WTC11 (cell line): Measurements from ENCODE around the gene ITGA2. TPM values are rescaled to one million over a fixed set of nuclear protein-coding genes. Genes with fewer than 3 reads are reported as not detected.

Source experiments
- ATAC-seq: fragments of 200-7000 bp; cut with Tn5 transposase; 2 replicates; pipeline ENCODE4 v1.10.0; 2021; ENCODE audit warnings: mild to moderate bottlenecking, moderate library complexity
- CTCF ChIA-PET: fragments of 300-600 bp; sonication (Branson Sonifier 250); formaldehyde crosslinking; loops from one replicate; lab custom pipeline; 2021; ENCODE audit warnings: antibody characterized with exemption; lab: Charles Lee
- POLR2A ChIA-PET: fragments of 350-600 bp; sonication (Branson Sonifier 250); formaldehyde crosslinking; loops from one replicate; lab custom pipeline; 2021; ENCODE audit warnings: antibody characterized with exemption; lab: Charles Lee
- DNase-seq: peaks from one replicate; pipeline ENCODE4 v3.0.0; 2021; ENCODE audit warnings: low spot score
- H3K27ac Mint-ChIP-seq: 2 replicates; pipeline ENCODE4 v1.8.0; 2021; ENCODE audit warnings: mixed read lengths
- H3K27me3 Mint-ChIP-seq: 2 replicates; pipeline ENCODE4 v1.8.0; 2021; ENCODE audit warnings: low read depth, mild to moderate bottlenecking, moderate library complexity, mixed read lengths
- H3K36me3 Mint-ChIP-seq: 2 replicates; pipeline ENCODE4 v1.8.0; 2021; ENCODE audit warnings: mixed read lengths
- H3K4me1 Mint-ChIP-seq: 2 replicates; pipeline ENCODE4 v1.8.0; 2022; ENCODE audit warnings: mixed read lengths
- H3K4me3 Mint-ChIP-seq: 2 replicates; pipeline ENCODE4 v1.8.0; 2021; ENCODE audit warnings: mild to moderate bottlenecking, moderate library complexity, mixed read lengths
- H3K9me3 Mint-ChIP-seq: 2 replicates; pipeline ENCODE4 v1.8.0; 2021; ENCODE audit warnings: mixed read lengths
- ATF2 ChIP-seq: sonication (generic); formaldehyde crosslinking; IDR thresholded peaks from 2 replicates; pipeline ENCODE4 v1.8.1; 2022; ENCODE audit warnings: low read depth, missing genetic modification reagents, borderline replicate concordance
- CREM ChIP-seq: sonication (generic); formaldehyde crosslinking; IDR thresholded peaks from 2 replicates; pipeline ENCODE4 v1.8.1; 2022; ENCODE audit warnings: mild to moderate bottlenecking, missing genetic modification reagents, moderate library complexity
- ESRRA ChIP-seq: sonication (generic); formaldehyde crosslinking; IDR thresholded peaks from 2 replicates; pipeline ENCODE4 v1.8.1; 2022; ENCODE audit warnings: mild to moderate bottlenecking, missing genetic modification reagents, borderline replicate concordance
- FOXJ3 ChIP-seq: sonication (generic); formaldehyde crosslinking; IDR thresholded peaks from 2 replicates; pipeline ENCODE4 v1.9.0; 2021; ENCODE audit warnings: missing genetic modification reagents, mild to moderate bottlenecking, borderline replicate concordance
- FOXP1 ChIP-seq: sonication (generic); formaldehyde crosslinking; IDR thresholded peaks from 2 replicates; pipeline ENCODE4 v1.8.0; 2022; ENCODE audit warnings: missing genetic modification reagents, mild to moderate bottlenecking, moderate library complexity, borderline replicate concordance
- IRF2 ChIP-seq: sonication (generic); formaldehyde crosslinking; IDR thresholded peaks from 2 replicates; pipeline ENCODE4 v1.8.0; 2022; ENCODE audit warnings: low read depth, missing genetic modification reagents, borderline replicate concordance
- NFE2L1 ChIP-seq: sonication (generic); formaldehyde crosslinking; IDR thresholded peaks from 2 replicates; pipeline ENCODE4 v1.8.1; 2023; ENCODE audit warnings: missing genetic modification reagents
- NR2C2 ChIP-seq: sonication (generic); formaldehyde crosslinking; IDR thresholded peaks from 2 replicates; pipeline ENCODE4 v1.8.0; 2022; ENCODE audit warnings: mild to moderate bottlenecking, missing genetic modification reagents
- PREB ChIP-seq: sonication (generic); formaldehyde crosslinking; IDR thresholded peaks from 2 replicates; pipeline ENCODE4 v1.8.1; 2022; ENCODE audit warnings: mild to moderate bottlenecking, missing genetic modification reagents, moderate library complexity, borderline replicate concordance
- RORB ChIP-seq: fragments of 250-450 bp; sonication (Bioruptor Pico); IDR thresholded peaks from 2 replicates; pipeline ENCODE4 v1.9.0; 2021; ENCODE audit warnings: mild to moderate bottlenecking
- STAT6 ChIP-seq: sonication (generic); formaldehyde crosslinking; conservative IDR thresholded peaks from 2 replicates; pipeline ENCODE4 v1.8.1; 2023; ENCODE audit warnings: mild to moderate bottlenecking, low read depth, missing genetic modification reagents, moderate library complexity
- USF1 ChIP-seq: sonication (generic); formaldehyde crosslinking; IDR thresholded peaks from 2 replicates; pipeline ENCODE4 v1.8.0; 2022; ENCODE audit warnings: mild to moderate bottlenecking, missing genetic modification reagents
- ZMAT4 ChIP-seq: fragments of 250-450 bp; sonication (Bioruptor Pico); IDR thresholded peaks from 2 replicates; pipeline ENCODE4 v1.9.0; 2021; ENCODE audit warnings: mild to moderate bottlenecking
- ZNF138 ChIP-seq: sonication (generic); formaldehyde crosslinking; conservative IDR thresholded peaks from 2 replicates; pipeline ENCODE4 v1.8.1; 2022; ENCODE audit warnings: mild to moderate bottlenecking, moderate library complexity, missing genetic modification reagents
- ZNF232 ChIP-seq: sonication (generic); formaldehyde crosslinking; IDR thresholded peaks from 2 replicates; pipeline ENCODE4 v1.8.0; 2022; ENCODE audit warnings: mild to moderate bottlenecking, missing genetic modification reagents
- ZNF281 ChIP-seq: sonication (generic); formaldehyde crosslinking; IDR thresholded peaks from 2 replicates; pipeline ENCODE4 v1.8.0; 2023; ENCODE audit warnings: mild to moderate bottlenecking, missing genetic modification reagents
- ZNF317 ChIP-seq: sonication (generic); formaldehyde crosslinking; IDR thresholded peaks from 2 replicates; pipeline ENCODE4 v1.8.1; 2023; ENCODE audit warnings: low read depth, mild to moderate bottlenecking, moderate library complexity, missing genetic modification reagents, borderline replicate concordance
- ZNF416 ChIP-seq: fragments of 250-450 bp; sonication (Bioruptor Pico); IDR thresholded peaks from 2 replicates; pipeline ENCODE4 v1.9.0; 2021; ENCODE audit warnings: mild to moderate bottlenecking, inconsistent platforms
- ZNF512 ChIP-seq: sonication (generic); formaldehyde crosslinking; IDR thresholded peaks from 2 replicates; pipeline ENCODE4 v1.8.1; 2022; ENCODE audit warnings: missing genetic modification reagents, borderline replicate concordance
- ZSCAN18 ChIP-seq: fragments of 250-450 bp; sonication (Bioruptor Pico); IDR thresholded peaks from 2 replicates; pipeline ENCODE4 v2.1.2; 2022; ENCODE audit warnings: mild to moderate bottlenecking, moderate library complexity
- total RNA-seq: library from RNA; stranded (reverse); gene quantifications from 3 replicates; pipeline ENCODE4 v1.2.3, GENCODE V29; 2021

ITGA2 gene
- total RNA-seq, 1 experiment from 2014 or later: 5.5 TPM

GRCh38 chr5:53023969-53024368 lies 34.8 kb downstream of the ITGA2 start:
- Mint-ChIP-seq H3K4me1 (peaks cover 7% of the 10 kb centered on the region), H3K4me3 (no peak overlapping the region), H3K27me3 (no peaks in the 10 kb centered on the region), H3K9me3 (no peaks in the 10 kb centered on the region), H3K27ac (no peak overlapping the region), H3K36me3 (no peaks in the 10 kb centered on the region)
- POLR2A ChIA-PET: no interaction called here
- ATAC-seq: no peak
- no peak for DNase-seq
- TF ChIP-seq NFE2L1 (CRISPR knock-in tag) (no peak), NR2C2 (CRISPR knock-in tag) (no peak), ZMAT4 (CRISPR knock-in tag) (no peak), ZNF281 (CRISPR knock-in tag) (no peak), ZNF416 (CRISPR knock-in tag) (no peak), IRF2 (CRISPR knock-in tag) (no peak), ZSCAN18 (no peak), STAT6 (CRISPR knock-in tag) (no peak), CREM (CRISPR knock-in tag) (no peak), ZNF512 (no peak), RORB (no peak), ESRRA (CRISPR knock-in tag) (no peak), FOXJ3 (CRISPR knock-in tag) (no peak), ATF2 (CRISPR knock-in tag) (no peak)
- TF ChIP-seq, all 79 proteins: peak for 0
- CTCF ChIA-PET: interaction anchor here (2.6 kb wide), 1 partner anchor 11 kb away, joined by 10 read pairs; no protein-coding TSS in a partner anchor

GRCh38 chr5:53024535-53024934 lies 35.4 kb downstream of the ITGA2 start:
- CTCF ChIA-PET: interaction anchor here (2.6 kb wide), 1 partner anchor 11 kb away, joined by 10 read pairs; no protein-coding TSS in a partner anchor
- peaks cover 7% of the 10 kb centered on the region for H3K4me1 Mint-ChIP-seq
- no peaks in the 10 kb centered on the region for H3K36me3 Mint-ChIP-seq
- no peak overlapping the region for H3K27ac Mint-ChIP-seq
- no peaks in the 10 kb centered on the region for H3K9me3 Mint-ChIP-seq
- H3K27me3 Mint-ChIP-seq: no peaks in the 10 kb centered on the region
- DNase-seq (no peak), ATAC-seq (no peak)
- POLR2A ChIA-PET: no interaction called here
- H3K4me3 Mint-ChIP-seq: no peak overlapping the region
- TF ChIP-seq FOXP1 (CRISPR knock-in tag): no peak
- TF ChIP-seq IRF2 (CRISPR knock-in tag): no peak
- no peak for TF ChIP-seq ZNF138 (CRISPR knock-in tag)
- no peak for TF ChIP-seq USF1 (CRISPR knock-in tag)
- TF ChIP-seq ZNF232 (CRISPR knock-in tag): no peak
- no peak for TF ChIP-seq PREB (CRISPR knock-in tag)
- no peak for TF ChIP-seq ZNF317 (CRISPR knock-in tag)
- no peak for TF ChIP-seq ZNF416 (CRISPR knock-in tag)
